NCI-H2171 (cell line): Measurements from ENCODE around the gene IGFLR1.
"Not testable (repeated sequence)": the region's sequence is repeated elsewhere in the genome, so short reads cannot be mapped to it uniquely, and the experiment has no call there.

Source experiments
- DNase-seq: peaks from one replicate; lab custom pipeline; 2025; lab: John Stamatoyannopoulos, UW

Gene IGFLR1

DNA sequence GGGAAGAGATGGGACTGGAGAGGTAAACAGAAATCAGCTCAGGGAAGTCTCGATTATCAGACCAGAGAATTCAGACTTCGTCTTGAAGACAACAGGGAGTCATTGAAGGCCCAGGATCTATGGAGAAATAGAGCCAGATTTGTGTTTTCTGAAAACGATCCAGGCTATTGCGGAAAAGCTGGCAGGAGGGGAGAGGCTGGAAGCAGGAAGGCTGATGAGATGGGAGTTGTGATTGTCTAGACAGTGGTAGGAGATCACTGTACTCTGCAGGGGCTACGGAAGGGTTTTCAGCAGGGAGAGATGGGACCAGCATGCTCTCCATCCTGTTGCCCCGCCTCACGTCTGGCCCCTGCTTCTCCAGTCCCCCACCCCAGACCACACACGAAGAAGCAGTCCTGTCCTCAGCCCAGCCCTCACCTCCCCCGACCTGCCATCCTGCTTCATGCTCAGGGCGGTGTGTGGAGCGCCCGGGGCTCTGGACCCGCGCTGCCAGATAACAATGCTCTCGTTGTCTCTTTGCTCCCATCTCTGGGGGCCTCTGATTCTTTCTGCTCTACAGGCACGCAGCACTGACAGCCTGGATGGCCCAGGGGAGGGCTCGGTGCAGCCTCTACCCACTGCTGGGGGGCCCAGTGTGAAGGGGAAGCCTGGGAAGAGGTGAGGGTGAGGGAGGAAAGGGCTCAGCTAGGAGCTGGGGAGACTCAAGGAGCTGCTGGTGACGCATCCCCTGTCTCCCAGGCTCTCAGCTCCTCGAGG is 35.0 kb upstream of the IGFLR1 start:
- no peak for DNase-seq

DNA sequence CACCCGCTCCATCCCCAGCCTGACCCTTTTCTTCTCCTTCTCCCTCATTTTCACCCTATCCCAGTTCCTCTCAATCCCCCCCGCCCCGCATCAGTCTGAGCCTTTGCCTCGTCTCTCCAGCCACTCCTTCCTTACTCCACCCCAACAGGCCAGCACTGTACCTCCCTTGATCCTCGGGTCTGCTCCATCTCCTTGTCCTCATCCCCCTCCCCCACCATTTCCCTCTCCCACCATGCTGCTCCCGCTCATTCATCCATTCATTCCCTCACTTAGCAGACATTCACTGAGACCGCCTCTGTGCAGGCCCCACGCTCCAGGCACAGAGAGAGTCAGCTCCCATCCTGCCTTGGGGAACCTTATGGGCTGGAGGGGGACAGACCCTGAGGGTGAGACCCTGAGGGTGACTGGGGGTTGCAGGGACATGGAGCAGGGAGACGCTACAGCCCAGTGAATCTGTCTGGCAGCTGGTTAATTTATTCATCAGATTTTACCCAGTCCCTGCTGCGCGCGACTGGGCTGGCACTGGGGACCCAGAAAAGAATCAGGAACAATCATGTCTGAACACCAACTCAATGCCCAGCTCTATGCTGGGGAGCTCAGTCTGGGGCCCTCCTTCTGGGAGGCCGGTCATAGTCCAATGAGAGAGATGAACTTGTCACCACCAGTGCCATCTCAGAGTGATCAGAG is 34.0 kb upstream of the IGFLR1 start:
- no peak for DNase-seq

DNA sequence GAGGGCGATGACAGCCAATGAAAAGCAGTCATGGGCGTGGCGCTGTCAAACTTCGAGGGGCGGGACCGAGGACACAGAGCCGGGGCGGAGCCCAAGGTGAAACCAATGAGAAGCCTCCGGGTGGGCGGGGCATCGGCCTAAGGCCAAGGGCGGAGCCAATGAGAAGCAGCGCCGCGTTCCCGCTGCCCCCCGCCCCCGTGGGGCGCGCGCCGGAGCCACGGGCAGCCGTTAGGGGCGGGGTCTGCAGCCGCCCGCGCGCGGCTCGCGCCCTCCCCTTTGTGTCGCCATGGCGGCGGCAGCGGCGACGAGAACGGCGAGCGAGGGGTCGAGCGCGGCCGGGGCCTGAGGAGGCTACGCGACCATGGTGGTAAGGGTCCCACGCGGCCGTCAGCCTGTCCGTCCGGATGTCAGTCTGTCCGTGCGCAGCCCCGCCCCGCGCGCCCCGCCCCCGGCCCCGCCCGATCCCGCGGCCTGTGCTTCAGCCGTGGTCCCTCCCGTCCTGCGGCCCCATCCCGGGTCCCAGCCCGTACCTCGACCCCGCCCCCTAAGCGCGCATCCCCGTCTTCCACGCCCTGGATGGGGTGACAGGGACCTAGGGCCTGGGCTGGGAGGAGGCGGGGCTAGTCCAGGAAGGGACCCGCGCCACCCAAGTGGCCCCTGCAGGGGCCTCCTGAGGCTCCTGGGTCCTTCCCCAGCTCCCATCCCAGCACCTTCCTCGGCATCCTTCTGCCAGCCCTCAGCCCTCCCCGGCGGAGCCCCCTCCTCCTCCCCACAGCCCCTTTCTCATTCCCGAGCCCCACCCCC is 33.2 kb upstream of the IGFLR1 start, which contains the start of gene ARHGAP33:
Gene ARHGAP33, plus strand, starts transcription at position 267 of the 804 bp plus-strand sequence. Its CDS starts 95 bp downstream, at position 362.
- peak; percentile 99 for DNase-seq

DNA sequence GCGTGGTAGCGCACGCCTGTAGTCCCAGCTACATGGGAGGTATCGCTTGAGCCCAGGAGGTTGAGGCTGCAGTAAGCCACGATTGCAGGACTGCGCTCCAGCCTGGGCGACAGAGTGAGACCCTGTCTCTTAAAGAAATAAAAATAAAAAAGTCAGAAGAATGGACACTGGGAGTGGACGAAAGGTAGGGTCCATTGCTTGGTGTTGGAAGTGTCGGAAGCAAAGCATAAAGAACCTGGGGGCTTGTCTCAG is 32.7 kb upstream of the IGFLR1 start:
- DNase-seq: no peak

DNA sequence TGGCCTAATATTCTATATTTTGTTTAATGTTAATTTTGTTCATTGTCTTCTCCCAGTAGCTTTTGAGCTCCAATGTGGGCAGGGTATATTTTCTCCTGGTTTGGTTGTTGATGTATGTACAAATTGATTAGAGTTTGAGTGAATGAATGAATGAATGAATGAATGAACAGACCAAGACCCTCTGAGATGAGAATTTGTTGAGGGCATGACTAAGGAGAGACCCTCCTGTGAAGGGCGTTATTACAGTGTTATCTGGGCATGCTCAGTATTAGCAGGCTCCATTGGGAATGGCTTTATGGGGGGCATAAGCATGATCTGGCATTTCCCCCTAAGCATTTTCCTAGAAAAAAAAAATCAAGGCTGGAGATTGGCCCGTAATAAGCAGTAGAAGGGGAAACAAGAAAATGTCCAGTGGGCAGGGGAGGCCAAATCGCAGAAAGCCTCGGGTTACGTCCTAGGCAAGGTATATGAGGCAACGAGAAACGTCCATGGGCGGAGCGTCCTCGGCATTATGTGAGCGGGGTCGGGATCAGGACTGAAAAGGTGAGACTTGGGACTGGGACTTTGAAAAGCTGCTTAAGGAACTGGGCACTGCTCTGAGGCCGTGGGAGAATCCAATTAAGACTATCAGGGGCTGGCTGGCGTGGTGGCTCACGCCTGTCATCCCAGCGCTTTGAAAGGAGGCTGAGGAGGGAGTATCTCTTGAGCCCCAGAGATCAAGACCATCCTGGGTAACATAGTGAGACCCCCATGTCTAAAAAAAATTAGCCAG is 32.2 kb upstream of the IGFLR1 start:
- no peak for DNase-seq

DNA sequence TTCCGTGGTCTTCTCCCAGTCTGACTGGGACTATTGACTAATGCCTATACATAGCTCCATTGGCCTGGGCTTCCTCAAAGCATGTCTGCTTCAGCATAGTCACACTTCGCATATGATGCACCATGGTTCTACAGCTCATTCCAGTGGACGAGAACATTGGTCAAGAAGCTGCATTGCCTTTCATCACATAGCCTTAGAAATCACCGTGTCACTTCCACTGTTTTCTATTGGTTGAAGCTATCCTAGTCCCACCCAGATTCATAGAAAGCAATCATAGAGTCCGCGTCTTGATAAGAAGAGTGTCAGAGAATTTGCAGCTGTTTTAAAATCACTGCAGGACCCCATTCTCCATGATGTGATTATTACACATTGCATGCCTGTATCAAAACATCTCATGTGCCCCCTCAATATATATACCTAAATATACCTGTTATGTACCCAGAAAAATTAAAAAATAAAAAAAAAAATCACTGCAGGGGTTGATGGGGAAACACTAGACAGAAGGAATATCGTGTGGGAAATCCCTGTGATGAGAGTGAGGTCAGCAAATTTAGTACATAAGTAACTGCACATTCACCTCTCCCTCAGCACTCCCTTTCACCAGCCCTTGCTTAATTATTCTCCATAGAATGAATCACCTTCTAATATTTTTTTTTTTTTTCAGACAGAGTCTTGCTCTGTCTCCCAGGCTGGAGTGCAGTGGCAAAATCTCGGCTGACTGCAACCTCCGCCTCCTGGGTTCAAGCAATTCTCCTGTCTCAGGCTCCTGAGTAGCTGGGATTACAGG is 31.0 kb upstream of the IGFLR1 start:
- DNase-seq: no peak

DNA sequence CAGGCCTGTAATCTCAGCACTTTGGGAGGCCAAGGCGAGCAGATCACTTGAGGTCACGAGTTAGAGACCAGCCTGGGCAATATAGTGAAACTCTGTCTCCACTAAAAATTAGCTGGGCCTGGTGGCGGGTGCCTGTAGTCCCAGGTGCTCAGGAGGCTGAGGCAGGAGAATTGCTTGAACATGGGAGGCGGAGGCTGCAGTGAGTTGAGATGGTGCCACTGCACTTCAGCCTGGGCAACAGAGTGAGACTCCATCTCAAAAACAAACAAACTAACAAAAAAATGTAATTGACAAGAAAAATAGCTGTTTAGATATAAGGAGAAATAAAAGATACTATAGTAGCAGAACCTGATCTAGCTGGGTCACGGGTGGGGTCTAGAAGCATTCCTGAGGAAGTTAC is 30.1 kb upstream of the IGFLR1 start:
- DNase-seq: not testable (repeated sequence)

DNA sequence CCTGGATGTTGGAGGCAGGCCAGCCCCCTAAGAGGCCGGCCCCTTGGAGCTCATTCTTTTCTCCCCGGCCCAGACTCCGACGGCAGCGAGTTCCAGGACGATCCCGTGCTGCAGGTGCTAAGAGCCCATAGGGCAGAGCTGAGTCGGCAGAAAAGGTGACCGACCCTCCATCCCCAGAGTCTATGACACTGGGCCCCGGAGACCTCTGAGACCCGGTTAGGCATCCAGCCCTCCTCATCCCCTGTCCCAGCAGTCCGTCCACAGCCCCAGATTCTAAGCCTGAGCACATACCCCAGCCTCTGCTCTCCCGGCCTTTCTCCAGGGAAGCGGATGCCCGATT is 25.8 kb upstream of the IGFLR1 start:
- no peak for DNase-seq

DNA sequence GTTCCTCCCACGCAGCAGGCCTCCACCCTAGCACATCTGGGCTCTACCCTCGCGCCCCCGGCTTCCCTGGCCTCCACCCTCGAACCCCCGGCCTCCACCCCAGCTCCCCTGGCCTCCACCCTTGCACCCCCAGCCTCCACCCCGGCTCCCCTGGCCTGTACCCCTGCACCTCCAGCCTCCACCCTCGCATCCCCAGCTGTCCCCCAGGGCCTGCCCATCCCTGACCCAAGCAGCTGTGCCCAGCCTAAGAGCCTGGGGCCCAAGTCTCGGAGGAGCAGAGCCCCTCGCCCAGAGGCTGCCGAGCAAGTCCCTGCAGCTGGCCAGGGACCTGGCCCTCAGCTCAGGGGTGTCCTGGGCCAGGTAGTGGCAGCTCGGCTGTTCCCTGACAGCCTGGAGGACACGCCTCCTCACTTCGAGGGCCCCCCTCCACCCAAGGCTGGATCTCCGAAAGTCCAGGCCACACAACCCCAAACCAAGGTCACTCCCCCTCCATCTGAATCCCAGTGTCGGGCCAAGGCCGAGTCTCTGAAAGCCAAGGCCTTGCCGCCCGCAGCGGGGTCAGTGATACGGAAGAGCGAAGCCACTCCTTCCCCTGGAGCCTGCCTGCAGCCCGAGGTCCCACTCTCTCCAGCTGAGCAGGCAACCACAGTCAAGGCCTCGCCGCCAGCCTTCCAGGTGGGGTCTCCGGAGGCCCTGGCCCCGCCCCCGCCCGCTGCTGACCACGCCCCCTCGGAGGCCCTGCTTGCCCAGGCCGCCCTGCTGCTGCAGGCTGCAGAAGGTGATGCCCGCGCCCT is 25.2 kb upstream of the IGFLR1 start:
- no peak for DNase-seq

DNA sequence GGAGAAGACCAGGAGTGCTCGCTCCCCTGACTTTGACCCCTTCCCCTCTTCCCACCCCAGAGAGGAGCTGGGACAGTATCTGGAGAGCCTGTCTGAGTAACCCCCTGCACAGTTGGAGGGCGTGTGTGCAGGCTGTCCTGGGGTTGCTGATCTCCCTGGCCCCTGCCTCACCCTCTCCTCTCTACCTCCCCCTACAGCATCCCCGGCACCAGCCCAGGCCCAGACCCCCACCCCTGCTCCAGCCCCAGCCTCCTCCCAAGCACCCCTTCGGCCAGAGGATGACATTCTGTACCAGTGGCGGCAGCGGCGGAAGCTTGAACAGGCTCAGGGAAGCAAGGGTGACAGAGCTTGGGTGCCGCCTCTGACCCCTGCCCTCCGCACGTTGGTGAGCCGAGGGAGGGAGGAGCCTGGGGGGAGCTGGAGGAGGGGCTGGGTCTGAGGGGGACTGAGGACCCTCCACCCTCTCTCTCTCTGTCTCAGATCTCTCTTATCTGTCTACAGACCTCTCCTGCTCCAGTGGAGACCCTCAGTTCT is 24.4 kb upstream of the IGFLR1 start:
- no peak for DNase-seq

DNA sequence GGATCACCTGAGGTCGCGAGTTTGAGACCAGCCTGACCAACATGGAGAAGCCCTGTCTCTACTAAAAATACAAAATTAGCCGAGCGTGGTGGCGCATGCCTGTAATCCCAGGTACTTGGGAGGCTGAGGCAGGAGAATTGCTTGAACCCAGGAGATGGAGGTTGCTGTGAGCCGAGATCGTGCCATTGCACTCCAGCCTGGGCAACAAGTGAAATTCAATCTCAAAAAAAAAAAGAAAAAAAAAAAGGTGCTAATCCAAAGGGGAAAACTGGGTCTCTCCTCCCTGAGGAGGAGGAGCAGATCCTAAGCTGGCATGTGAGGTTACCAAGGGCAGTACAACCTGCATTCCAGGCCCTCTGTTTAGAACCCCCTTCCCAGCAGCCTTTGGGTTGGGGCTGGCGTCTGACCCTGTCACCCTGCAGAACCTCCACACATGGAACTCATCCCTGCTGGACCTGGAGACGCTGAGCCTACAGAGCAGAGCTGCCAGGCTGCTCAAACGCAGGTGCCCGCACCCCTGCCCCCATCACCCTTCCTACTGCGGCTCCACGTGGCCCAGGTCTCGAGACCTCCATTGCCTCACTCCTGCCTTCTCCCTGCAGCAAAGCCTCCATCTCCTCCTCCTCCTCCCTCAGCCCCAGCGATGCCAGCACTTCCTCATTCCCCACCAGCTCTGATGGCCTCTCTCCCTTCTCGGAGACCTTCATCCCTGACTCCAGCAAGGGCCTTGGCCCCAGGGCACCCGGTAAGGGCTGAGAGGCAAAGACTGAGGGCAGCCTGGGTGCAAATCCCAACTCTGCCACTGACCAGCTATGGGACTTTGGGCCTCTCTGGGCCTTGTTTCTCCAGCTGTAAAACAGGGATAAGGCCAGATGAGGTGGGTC is 22.4 kb upstream of the IGFLR1 start:
- no peak for DNase-seq

DNA sequence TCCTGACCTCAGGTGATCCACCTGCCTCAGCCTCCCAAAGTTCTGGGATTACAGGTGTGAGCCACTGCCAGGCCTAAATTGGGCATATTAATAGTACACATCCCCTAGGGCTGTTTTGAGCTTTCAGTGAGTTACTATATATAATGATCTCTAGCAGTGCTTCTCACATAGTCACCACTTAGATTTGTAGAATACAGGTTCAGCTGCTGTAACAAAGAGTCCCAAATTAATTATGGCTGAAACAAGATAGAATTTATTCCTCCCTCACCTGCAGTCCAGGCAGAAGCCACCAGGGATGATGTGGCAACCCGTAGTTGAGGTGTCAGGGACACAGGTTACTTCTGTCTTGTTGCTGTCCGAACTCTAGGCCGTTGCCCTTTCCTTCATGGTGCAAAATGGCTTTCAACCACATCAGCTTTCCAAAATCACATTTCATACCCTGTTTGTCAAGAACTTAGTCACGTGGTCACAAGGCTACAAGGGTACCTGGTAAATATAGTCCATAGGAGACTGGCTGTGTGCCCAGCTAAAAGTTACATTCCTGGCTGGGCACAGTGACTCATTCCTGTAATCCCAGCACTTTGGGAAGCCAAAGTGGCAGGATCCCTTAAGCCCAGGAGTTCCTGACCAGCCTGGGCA is 18.6 kb upstream of the IGFLR1 start:
- no peak for DNase-seq

DNA sequence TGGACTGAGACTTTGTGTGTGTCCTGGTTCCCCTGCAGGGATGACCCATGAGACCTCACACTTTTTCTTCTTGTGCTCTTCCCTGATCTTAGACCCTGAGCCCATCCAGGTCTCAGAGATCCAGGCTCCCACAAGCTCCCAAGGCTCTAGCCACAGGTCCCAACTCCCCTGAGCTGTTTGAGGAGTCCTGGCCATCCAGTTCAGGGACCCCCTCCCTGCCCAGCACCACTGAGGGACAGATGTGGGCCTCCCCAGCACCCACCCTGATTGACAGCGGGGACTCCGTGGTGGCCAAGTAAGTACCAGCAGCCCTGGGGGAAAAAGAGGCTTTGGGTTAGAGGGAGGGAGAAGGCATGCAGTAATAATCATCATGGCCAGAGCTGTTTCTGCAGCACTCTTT is 17.4 kb upstream of the IGFLR1 start:
- DNase-seq: no peak

DNA sequence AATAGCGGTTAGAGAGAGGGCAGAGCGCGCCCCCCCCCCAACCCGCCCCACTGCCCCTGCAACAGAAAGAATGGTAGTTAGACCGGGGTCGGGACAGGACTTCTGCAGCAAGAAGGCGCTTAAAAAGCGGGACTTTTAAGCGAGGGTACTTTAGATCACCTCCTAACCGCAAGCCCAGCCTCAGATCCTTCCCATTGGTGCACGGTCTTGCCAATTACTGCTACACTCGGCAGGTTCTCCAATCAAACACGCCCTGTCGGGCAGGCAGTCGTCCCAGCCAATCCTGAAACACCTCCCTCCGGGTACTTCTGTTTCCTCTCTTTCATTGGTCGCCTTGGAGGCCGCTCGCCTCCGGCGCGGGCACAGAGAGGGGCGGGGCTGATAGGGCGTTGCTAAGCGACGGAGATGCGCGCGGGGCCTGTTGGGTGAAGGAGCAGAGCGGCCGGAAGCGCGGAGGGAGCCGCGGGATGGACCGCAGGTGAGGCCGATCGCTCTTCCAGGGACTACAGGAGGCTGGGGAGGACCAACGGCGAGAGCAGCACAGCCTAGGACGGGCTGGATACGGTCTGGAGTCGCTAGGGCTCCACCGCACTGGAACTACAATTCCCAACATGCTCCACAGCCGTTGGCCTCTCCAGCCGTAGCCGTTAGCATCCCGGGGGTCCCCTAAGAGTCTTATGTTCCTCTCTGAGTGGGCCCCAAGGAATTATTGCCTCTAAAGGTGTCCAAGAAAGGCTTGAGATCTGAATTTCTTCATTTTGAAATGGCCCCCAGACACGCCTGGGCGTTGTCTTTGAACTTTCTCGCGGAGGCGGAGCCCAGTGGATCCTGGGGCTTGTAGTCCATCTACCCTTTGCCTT is 15.7 kb upstream of the IGFLR1 start, which contains the start of gene PROSER3:
Gene PROSER3, plus strand, starts transcription at position 428 of the 860 bp plus-strand sequence. Its CDS starts 40 bp downstream, at position 468.
- peak; percentile 98 for DNase-seq

DNA sequence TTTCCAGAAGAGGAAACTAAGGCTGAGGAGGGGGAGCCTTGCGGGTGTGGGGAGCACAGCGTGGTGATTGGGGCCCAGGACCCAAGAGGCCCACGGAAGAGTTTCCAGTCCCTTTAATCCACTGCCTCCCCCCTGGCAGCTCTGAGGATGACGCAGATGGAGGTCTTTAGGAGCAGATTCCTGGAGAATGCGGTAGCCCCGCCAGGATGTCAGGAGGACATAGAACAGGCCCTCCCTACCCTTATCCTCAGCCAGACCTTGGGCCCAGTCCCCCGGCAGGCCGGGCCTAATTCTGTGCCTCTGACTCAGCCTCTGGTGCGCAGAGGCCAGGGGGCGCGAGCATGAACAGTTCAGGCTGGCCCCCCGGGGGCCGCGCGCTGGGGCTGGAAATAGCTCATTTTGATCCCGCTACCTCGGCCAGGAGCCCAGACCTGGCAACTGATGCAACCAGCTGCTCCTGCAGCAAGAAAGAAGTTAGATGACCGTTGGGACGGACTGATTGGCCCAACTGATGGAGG is 15.0 kb upstream of the IGFLR1 start:
- DNase-seq: no peak

DNA sequence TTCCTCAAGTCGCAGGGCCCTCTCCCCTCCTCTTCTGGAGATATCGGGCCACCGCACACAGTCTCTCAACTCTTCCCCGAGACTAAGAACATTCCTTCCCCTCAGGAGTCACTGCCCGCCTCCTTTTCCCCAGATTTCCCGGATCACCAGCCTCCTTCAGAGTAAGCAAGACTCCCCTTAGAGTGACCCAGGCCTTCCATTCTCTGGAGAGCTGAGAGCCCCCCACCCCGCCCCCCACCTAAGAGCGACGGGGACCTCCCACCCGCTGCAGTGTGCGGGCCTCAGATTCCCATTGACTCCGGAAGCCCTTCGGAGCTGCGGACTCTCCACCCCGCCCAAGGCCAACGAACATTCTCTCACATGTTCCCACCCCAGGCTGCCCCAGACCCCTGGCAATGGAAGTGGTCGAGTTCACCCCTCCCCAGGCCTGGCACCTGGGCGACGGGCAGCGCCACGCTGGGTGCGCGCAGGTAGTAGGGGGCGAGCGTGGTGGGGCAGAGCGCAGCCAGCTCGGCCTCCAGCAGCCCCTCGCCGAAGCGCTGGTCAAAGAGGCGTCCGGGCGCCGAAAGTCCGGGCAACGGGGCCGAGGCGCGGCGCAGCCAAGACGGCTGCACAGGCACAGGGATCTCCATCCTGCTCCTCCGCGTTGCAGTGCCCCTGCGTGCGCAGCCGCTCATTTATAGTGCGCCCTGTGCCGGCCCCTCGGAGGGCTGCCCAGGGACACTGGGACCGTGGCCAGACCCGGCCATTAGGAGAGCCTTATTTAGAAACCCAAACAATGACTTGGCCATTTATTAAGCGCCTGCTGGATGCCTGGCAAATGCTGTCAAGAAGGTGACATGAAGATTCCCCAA is 14.4 kb upstream of the IGFLR1 start, which contains the start of gene HSPB6:
Gene HSPB6, minus strand, starts transcription at position 653 of the 854 bp plus-strand sequence. Its CDS starts 21 bp downstream, at position 632.
- no peak for DNase-seq
